Endothelial cell of umbilical vein (primary cell): ENCODE measurements around the gene DNASE1. TPM values are rescaled to one million over a fixed set of nuclear protein-coding genes. Genes with fewer than 3 reads are reported as not detected.

ENCODE experiments used
- BruUV-seq: library from RNA; stranded (reverse); fragments of 400-500 nt; replicated peaks from 2 replicates; lab custom pipeline; 2021; lab: Mats Ljungman, UMichigan
- CTCF ChIA-PET: fragments of 300-600, 350-600 bp; sonication (Branson Sonifier 250); formaldehyde crosslinking; loops from one replicate; lab custom pipeline; 2021; ENCODE audit warnings: antibody characterized with exemption, inconsistent platforms; lab: Charles Lee
- POLR2A ChIA-PET: fragments of 300-600, 350-600 bp; sonication (Branson Sonifier 250); formaldehyde crosslinking; loops from one replicate; lab custom pipeline; 2021; ENCODE audit warnings: antibody characterized with exemption, inconsistent platforms; lab: Charles Lee
- DNase-seq: peaks from one replicate; pipeline ENCODE4 v3.0.0-alpha.2; 2011; ENCODE audit warnings: low read depth, low spot score
- FAIRE-seq: peaks from 2 replicates; lab custom pipeline; 2011; peaks lifted over from hg19 to GRCh38; lab: Jason Lieb, UNC
- H2AFZ ChIP-seq: 2 replicates; pipeline ENCODE4 v1.6.0; 2012; ENCODE audit warnings: low read depth, low read length, control low read depth, inconsistent platforms
- H3K27ac ChIP-seq: 2 replicates; pipeline ENCODE4 v1.5.1; 2011; ENCODE audit warnings: low read depth, mild to moderate bottlenecking, control low read depth, low read length, moderate library complexity; ENCODE audit not compliant: insufficient read depth
- H3K27me3 ChIP-seq, 2 experiments: 2 replicates each; pipeline versions ENCODE4 v1.6.0 to v1.6.1; 2011; ENCODE audit warnings: low read length in 2 of 2, mixed read lengths in 1 of 2; ENCODE audit not compliant: control insufficient read depth in 2 of 2, insufficient read depth in 2 of 2
- H3K36me3 ChIP-seq, 2 experiments: 2 replicates in 1 of 2; 3 replicates in 1 of 2; pipeline ENCODE4 v1.5.1; 2011; ENCODE audit warnings: low read length in 2 of 2, mild to moderate bottlenecking in 1 of 2, moderate library complexity in 1 of 2; ENCODE audit not compliant: control insufficient read depth in 2 of 2, insufficient read depth in 2 of 2; ENCODE audit errors: extremely low read depth in 1 of 2
- H3K4me1 ChIP-seq: 3 replicates; pipeline ENCODE4 v1.5.1; 2011; ENCODE audit warnings: mild to moderate bottlenecking, low read length; ENCODE audit not compliant: control insufficient read depth, insufficient read depth; ENCODE audit errors: extremely low read depth
- H3K4me2 ChIP-seq: 2 replicates; pipeline ENCODE4 v1.6.1; 2011; ENCODE audit warnings: low read length, control low read depth, mixed read lengths; ENCODE audit not compliant: insufficient read depth
- H3K4me3 ChIP-seq, 3 experiments: fragments of 200-600 bp in 1 of 3; sonication (generic), shearing (Covaris generic) in 1 of 3; replicated peaks in 1 of 3; 2 replicates each; pipeline ENCODE4 v1.5.1; 2011 to 2016; ENCODE audit warnings: control low read depth in 3 of 3, low read length in 3 of 3, mild to moderate bottlenecking in 2 of 3, inconsistent platforms in 1 of 3, low read depth in 1 of 3, moderate library complexity in 1 of 3; ENCODE audit not compliant: insufficient read depth in 1 of 3
- H3K79me2 ChIP-seq: 2 replicates; pipeline ENCODE4 v1.6.0; 2012; ENCODE audit warnings: low read length, inconsistent platforms; ENCODE audit not compliant: control insufficient read depth, insufficient read depth
- H3K9ac ChIP-seq: replicated peaks from 2 replicates; pipeline ENCODE3; 2011; ENCODE audit warnings: low read length, control low read depth; ENCODE audit not compliant: insufficient read depth; ENCODE audit errors: extremely low read depth
- H3K9me1 ChIP-seq: replicated peaks from 3 replicates; pipeline ENCODE4 v1.6.0; 2011; ENCODE audit warnings: mild to moderate bottlenecking, low read length; ENCODE audit not compliant: control insufficient read depth, insufficient read depth; ENCODE audit errors: extremely low read depth
- H3K9me3 ChIP-seq: replicated peaks from 2 replicates; pipeline ENCODE4 v1.5.1; 2012; ENCODE audit warnings: low read length, inconsistent platforms; ENCODE audit not compliant: control insufficient read depth, insufficient read depth
- H4K20me1 ChIP-seq: replicated peaks from 2 replicates; pipeline ENCODE3; 2011; ENCODE audit warnings: mild to moderate bottlenecking, low read length; ENCODE audit not compliant: control insufficient read depth, insufficient read depth; ENCODE audit errors: extremely low read depth
- CTCF ChIP-seq, 2 donors: IDR thresholded peaks; 1 replicate in 1 of 2; 2 replicates in 1 of 2; pipeline ENCODE4 v1.5.1; 2011; ENCODE audit warnings: low read length in 2 of 2, mild to moderate bottlenecking in 2 of 2, moderate library complexity in 2 of 2, control low read depth in 1 of 2, inconsistent platforms in 1 of 2, low read depth in 1 of 2; ENCODE audit not compliant: insufficient read depth in 1 of 2; ENCODE audit errors: extremely low read depth in 1 of 2
- FOS ChIP-seq: IDR thresholded peaks from 2 replicates; pipeline ENCODE4 v1.6.1; 2011; ENCODE audit warnings: mild to moderate bottlenecking, low read length, moderate library complexity, borderline replicate concordance; ENCODE audit not compliant: insufficient read depth
- POLR2A ChIP-seq: IDR thresholded peaks from 2 replicates; pipeline ENCODE4 v1.6.1; 2012; ENCODE audit warnings: low read depth, mild to moderate bottlenecking, control low read depth, low read length
- dilution Hi-C: fragments of 300-500 bp; cut with MboI; formaldehyde crosslinking; loops from one replicate; pipeline ENCODE4 v1.15.0; 2019; ENCODE audit warnings: low sequenced_read_pairs; ENCODE audit not compliant: extremely low pct_ligation_motif_present
- intact Hi-C: fragments of 100-400 bp; cut with micrococcal nuclease; formaldehyde crosslinking; loops from one replicate; pipeline ENCODE4 v1.10.0; 2022
- polyA plus RNA-seq, 4 experiments: library from polyadenylated mRNA; depleted of rRNA in 3 of 4; stranded (reverse) in 3 of 4; unstranded in 1 of 4; fragments of >200 nt; gene quantifications; 2 replicates each; pipeline versions ENCODE4 v1.2.1 to v1.2.3, GENCODE V29; 2011 to 2012; ENCODE audit warnings: missing spikeins in 1 of 4
- total RNA-seq: library from RNA; stranded (reverse); gene quantifications from 2 replicates; pipeline ENCODE4 v1.2.3, GENCODE V29; 2021
- TF ChIP-seq, protein P1 (sequence below): IDR thresholded peaks from 2 replicates; pipeline ENCODE4 v1.6.1; 2011; ENCODE audit not compliant: insufficient read depth, insufficient read length

The DNASE1 gene
- total and polyA plus RNA-seq, 2 donors (not counting 3 experiments of a cell fraction or from before 2014, with no cell fraction given): 11.1 to 13.5 TPM

DNA sequence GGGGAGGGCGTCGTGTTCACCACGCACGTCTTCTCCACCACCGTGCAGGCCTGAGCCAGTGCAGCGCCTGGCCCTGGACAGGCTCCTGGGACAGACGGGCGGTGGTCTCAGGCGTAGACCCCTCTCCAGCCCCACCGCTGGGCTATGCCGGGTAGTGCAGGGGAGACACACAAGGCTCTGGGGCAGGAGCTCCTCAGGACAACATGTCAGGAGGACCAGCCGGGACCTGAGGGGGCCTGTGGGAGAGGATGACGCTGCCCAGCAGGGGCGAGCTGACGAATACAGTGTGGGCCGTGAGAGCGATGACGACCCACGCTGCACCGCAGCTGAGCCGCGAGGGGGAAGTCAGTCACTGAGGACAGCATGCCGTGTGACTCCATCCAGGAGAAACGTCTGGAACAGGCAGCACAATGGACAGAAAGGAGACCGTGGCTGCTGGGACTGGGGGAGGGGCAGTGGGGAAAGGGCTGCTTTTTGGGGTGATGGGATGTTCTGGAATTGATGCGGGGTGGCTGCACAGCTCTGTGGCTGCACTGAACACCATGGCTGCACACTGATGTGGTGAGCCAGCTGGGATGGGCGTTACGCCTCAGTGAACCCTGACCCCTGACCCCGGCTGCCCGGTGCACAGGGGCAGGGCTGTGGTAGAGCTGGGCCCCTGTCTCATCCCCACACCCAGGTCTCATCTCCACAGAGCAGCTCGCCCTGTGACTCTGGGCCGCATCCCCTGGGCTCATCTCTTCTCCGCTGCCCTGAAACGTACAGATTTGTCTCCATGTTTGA lies 20.2 kb downstream of the DNASE1 start:
- H4K20me1 ChIP-seq: no peaks in the 10 kb centered on the region
- no peak overlapping the region for H3K4me3 ChIP-seq
- no peaks in the 10 kb centered on the region for H3K9me3 ChIP-seq
- POLR2A ChIA-PET: no interaction called here
- no peak overlapping the region for H3K27ac ChIP-seq
- no peak for FAIRE-seq
- dilution Hi-C loops: no loop called here
- intact Hi-C loops: no loop called here
- no peak overlapping the region for H3K4me2 ChIP-seq
- no peaks in the 10 kb centered on the region for H3K79me2 ChIP-seq
- CTCF ChIA-PET: no interaction called here
- peaks cover 5 to 19% of the 10 kb centered on the region in 2 experiments for H3K36me3 ChIP-seq
- BruUV-seq: no TSS peak
- no peak for DNase-seq
- H3K4me1 ChIP-seq: peaks cover 12% of the 10 kb centered on the region
- TF ChIP-seq CTCF (IDR thresholded peaks at IDR 0.05; ENCODE audit: extremely low read depth in 1 of 2, insufficient read depth in 1 of 2, low read depth in 1 of 2, low read length in 2 of 2): peak in 1 of 2 donors; percentile 3
- TF ChIP-seq, protein P1, sequence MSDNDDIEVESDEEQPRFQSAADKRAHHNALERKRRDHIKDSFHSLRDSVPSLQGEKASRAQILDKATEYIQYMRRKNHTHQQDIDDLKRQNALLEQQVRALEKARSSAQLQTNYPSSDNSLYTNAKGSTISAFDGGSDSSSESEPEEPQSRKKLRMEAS: no peak
- H2AFZ ChIP-seq: no peak overlapping the region
- H3K9me1 ChIP-seq: no peaks in the 10 kb centered on the region
- H3K27me3 ChIP-seq: no peaks in the 10 kb centered on the region
- no peak overlapping the region for H3K9ac ChIP-seq

- ChIA-PET POLR2A (no interaction called here), CTCF (no interaction called here)
- Histone ChIP-seq H3K9me3 (no peaks in the 10 kb centered on the region), H3K4me1 (peaks cover 12% of the 10 kb centered on the region), H4K20me1 (no peaks in the 10 kb centered on the region), H3K27ac (no peak overlapping the region), H3K4me3 (no peak overlapping the region), H3K4me2 (no peak overlapping the region), H3K36me3 (peaks cover 5 to 20% of the 10 kb centered on the region in 2 experiments), H3K79me2 (no peaks in the 10 kb centered on the region), H3K9ac (no peak overlapping the region), H2AFZ (no peak overlapping the region), H3K27me3 (no peaks in the 10 kb centered on the region), H3K9me1 (no peaks in the 10 kb centered on the region)
- no peak for DNase-seq
- FAIRE-seq: no peak
- intact Hi-C loops: no loop called here
- TF ChIP-seq POLR2A: no peak
- TF ChIP-seq, protein P1: no peak
- no peak for TF ChIP-seq FOS
- no TSS peak for BruUV-seq
- dilution Hi-C loops: no loop called here
Measured at GRCh38 chr16:3675601-3676130, 21.2 kb downstream of the DNASE1 start.
